Uterus (tissue), 2 donors: ENCODE data around the gene MMP7.

ENCODE experiments used
- CTCF ChIP-seq, 4 experiments: fragments of 200-600 bp in 2 of 4; fragments of 450-650 bp in 2 of 4; sonication (generic) in 2 of 4; IDR thresholded peaks; one replicate each; pipeline ENCODE4 v1.5.1; 2016 to 2019; ENCODE audit warnings: antibody characterized with exemption in 4 of 4, mild to moderate bottlenecking in 2 of 4, moderate library complexity in 1 of 4
- POLR2A ChIP-seq, 2 donors: fragments of 450-650 bp; IDR thresholded peaks; one replicate each; pipeline ENCODE4 v1.6.1; 2016; ENCODE audit warnings: antibody characterized with exemption in 2 of 2, mild to moderate bottlenecking in 1 of 2, moderate library complexity in 1 of 2

DNA sequence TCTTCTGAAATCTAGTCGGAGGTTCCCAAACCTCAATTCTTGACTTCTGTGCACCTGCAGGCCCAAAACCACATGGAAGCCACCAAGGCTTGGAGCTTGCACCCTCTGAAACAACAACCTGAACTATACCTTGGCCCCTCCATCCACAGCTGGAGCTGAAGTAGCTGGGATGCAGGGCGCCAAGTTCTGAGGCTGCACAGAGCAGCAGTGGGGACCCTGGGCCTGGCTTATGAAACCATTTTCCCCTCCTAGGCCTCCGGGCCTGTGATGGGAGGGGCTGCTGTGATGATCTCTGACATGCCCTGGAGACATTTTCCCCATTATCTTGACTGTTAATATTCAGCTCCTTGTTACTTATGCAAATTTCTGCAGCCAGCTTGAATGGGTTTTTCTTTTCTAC, 38.3 kb upstream of the MMP7 start:
- TF ChIP-seq POLR2A (IDR thresholded peaks at IDR 0.05), result no peak
- no peak for TF ChIP-seq CTCF (IDR thresholded peaks at IDR 0.05)
